Activated CD8-positive, alpha-beta memory T cell treated with anti-CD3 and anti-CD28 coated beads, Interleukin-2, amount 50 U/mL, for 24 hours (primary cell): ENCODE measurements around the gene MAP3K6.

ENCODE experiments used
- DNase-seq: peaks from one replicate; pipeline ENCODE4 v3.0.0-alpha.2; 2020; ENCODE audit errors: extremely low read depth

MAP3K6 gene

GRCh38 chr1:27357281-27358037 lies 9.3 kb downstream of the MAP3K6 start:
- DNase-seq = peak; percentile 39

- no peak for DNase-seq
These were observed 10.0 kb downstream of the MAP3K6 start for GRCh38 chr1:27356619-27357280.

- DNase-seq = no peak
These were observed 10.5 kb downstream of the MAP3K6 start for GRCh38 chr1:27356277-27356618.

GRCh38 chr1:27355683-27356082 lies 11.1 kb downstream of the MAP3K6 start:
- no peak for DNase-seq

- DNase-seq = no peak
These were observed 13.1 kb downstream of the MAP3K6 start for GRCh38 chr1:27353629-27354028.

GRCh38 chr1:27353166-27353565 lies 13.6 kb downstream of the MAP3K6 start:
- DNase-seq = no peak

- no peak for DNase-seq
These were observed 15.1 kb downstream of the MAP3K6 start for GRCh38 chr1:27351541-27352107.

GRCh38 chr1:27350663-27351540 lies 15.9 kb downstream of the MAP3K6 start:
- no peak for DNase-seq

GRCh38 chr1:27349784-27350662 lies 16.7 kb downstream of the MAP3K6 start:
- DNase-seq = no peak

GRCh38 chr1:27348861-27349783 lies 17.6 kb downstream of the MAP3K6 start:
- no peak for DNase-seq

GRCh38 chr1:27346991-27347624 lies 19.7 kb downstream of the MAP3K6 start:
- no peak for DNase-seq

- no peak for DNase-seq
These were observed 20.4 kb downstream of the MAP3K6 start for GRCh38 chr1:27346357-27346756.

- DNase-seq = no peak
These were observed 21.5 kb downstream of the MAP3K6 start for GRCh38 chr1:27345272-27345671.

- DNase-seq = no peak
These were observed 23.1 kb downstream of the MAP3K6 start for GRCh38 chr1:27343639-27344025.

GRCh38 chr1:27342778-27343638 lies 23.8 kb downstream of the MAP3K6 start:
- DNase-seq = peak; percentile 35

- no peak for DNase-seq
These were observed 24.4 kb downstream of the MAP3K6 start for GRCh38 chr1:27342391-27342777.

- no peak for DNase-seq
These were observed 25.1 kb downstream of the MAP3K6 start, which contains the start of gene SYTL1 for GRCh38 chr1:27341525-27342252. Gene SYTL1, plus strand, starts transcription at chr1:27342022. Its CDS starts 3,313 bp downstream, at chr1:27345335.

- no peak for DNase-seq
These were observed 27.5 kb downstream of the MAP3K6 start for GRCh38 chr1:27339213-27339612.
